ENCODE data around the gene SOWAHA.
"Not testable (repeated sequence)": the region's sequence is repeated elsewhere in the genome, so short reads cannot be mapped to it uniquely, and the experiment has no call there.

SOWAHA gene

DNA sequence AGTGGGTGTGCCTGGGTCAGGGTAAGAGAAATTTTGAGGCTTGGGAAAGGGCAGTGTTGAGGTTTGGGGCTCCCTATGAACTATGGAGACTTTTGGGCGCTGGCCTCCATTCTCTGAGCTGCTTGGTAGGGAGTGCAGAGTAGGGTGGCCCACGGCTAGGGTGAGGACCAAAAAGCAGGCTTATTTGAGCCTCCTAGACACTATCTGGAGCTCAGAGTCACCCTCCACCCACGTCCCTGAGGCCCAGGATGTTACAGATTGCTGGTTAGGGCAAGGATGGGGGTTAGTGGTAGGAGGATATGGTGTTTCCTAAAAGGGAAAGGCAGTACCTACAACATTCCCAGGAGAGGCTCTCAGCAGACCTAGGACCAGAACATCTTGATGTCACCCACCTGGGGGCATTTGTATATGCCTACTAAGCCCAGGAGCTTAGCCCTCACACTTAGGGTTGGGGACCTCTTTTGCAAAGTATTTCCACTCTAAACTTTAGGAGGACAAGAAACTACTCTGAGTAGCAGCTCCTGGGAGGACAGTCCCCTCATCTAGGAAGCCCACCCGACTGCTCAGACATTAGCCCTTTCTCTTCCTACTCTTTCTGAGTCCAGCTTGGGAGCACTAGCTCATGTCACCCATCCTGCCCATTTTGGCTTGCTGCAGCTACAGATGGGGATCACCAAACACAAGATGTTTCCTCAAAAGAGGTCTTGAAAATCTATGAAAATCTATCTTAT is 15.0 kb downstream of the SOWAHA start:
- no peak for DNase-seq

DNA sequence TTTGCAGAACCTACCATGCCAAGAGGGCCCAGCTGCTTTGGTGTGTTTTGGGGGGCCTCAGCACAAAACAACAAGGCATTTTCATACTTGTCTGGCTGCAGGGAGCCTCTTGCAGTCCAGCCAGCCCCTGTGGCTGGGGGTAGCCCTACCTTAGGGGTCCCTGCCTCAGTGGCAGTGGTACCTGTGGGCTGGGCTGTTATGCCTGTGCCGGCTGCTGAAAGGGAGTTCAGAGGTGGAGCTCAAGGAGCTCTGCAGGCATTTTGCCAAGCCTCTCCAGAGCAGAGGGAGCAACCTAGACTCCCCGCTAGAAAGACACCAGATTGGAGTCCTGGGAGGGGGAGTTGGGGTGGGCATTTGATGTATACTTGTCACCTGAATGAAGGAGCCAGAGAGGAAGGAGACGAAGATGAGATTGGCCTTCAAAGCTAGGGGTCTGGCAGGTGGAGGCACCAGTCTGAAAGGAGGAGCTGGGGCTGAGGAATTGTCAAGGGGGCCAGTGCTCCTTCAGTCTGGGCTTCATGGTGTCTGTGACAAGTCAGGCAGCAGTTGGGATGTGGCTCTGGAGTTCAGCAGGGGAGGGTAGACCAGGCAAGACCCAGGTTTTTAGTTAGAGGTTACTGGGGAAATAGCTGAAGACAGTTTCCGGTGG is 15.9 kb downstream of the SOWAHA start:
- no peak for DNase-seq

DNA sequence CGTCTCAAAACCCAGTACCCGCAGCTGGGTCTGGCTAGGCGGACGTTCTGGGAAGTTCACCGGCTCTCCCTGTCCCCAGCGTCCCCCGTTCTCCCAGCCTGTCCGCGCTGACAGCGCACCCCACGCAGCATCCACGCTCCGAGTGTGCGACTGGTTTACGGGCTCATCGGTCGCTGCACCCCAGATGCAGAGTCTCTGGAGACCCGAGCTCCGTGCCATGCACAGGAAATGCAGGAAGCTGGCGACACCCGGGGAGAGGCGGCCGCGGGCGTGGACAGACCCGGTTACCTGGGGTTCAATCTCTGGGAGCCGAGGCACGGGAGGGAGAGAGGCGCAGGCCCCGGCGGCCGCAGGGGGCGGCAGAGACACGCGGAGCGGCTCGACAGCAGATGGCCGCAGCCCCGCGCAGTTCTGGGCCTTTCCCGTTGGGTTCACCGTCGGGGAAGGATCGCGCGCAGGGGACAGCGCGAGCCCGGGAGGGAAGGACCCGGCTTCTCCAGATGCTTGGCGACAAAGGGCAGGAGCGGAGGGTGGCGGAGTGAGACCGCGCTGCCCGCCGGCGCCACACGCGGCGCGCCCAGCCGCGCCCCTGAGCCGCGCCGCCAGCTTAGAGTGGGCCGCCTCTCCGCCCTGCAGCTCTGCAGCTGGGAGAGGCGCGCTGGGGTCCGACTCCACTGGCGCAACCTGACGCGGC is 16.8 kb downstream of the SOWAHA start:
- peak; percentile 58 to 75 for DNase-seq

- peak; percentile 12 to 23 for DNase-seq
Observed at GRCh38 chr5:132830436-132831094, 17.5 kb downstream of the SOWAHA start, which contains the start of gene SHROOM1. Gene SHROOM1 (minus strand): TSS chr5:132830647. CDS start chr5:132826140, 4,507 bp downstream.

- DNase-seq: no peak
Observed at GRCh38 chr5:132831095-132831860, 18.2 kb downstream of the SOWAHA start.

- no peak for DNase-seq
Observed at GRCh38 chr5:132832612-132833011, 19.5 kb downstream of the SOWAHA start.

- no peak for DNase-seq
Observed at GRCh38 chr5:132834057-132834456, 21.0 kb downstream of the SOWAHA start.

- no peak for DNase-seq
Observed at GRCh38 chr5:132836852-132837251, 23.8 kb downstream of the SOWAHA start.

DNA sequence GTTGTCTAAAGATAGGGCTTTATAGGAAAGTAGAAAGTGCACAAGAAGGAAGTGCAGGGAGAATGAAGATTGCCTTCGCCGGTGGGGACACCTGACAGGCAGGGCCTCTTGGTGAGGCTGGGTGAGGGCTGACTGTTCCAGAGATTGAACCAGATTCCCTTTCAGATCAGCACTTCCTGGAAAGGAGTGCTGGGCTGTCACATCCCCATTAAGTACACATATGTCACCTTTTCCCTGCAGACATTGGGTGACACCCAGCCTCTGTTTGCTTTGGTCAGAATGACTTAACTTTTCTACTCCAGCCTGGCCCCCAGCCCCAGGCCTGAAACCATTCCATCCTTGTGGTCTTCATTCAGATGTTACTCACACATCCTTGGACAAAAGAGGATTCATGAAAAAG is 24.8 kb downstream of the SOWAHA start:
- no peak for DNase-seq

GRCh38 chr5:132838516-132839282 is 25.6 kb downstream of the SOWAHA start:
- DNase-seq: no peak

GRCh38 chr5:132839426-132840301 is 26.6 kb downstream of the SOWAHA start:
- no peak for DNase-seq

- no peak for DNase-seq
Observed at GRCh38 chr5:132840313-132840712, 27.2 kb downstream of the SOWAHA start.

DNA sequence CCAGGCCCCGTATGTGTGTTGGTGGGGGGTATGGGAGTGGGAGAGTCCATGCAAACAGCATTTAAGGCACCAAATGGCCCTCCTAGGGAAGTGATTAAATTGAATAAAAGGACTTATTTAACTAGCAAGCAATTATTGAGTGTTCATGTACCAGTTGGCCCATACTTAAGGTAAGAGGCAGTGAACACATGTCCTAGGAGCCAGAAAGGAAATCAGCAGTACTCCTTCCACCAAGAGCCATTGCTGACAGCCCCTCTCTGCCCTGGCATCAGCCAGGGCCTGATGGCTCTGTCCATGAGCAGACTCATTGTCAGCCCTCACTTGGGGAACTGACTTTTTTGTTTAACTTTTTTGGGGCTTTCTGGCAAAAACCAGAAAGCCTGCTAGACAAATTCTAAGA is 27.8 kb downstream of the SOWAHA start:
- no peak for DNase-seq

- DNase-seq: no peak
Observed at GRCh38 chr5:132841305-132841704, 28.2 kb downstream of the SOWAHA start.

DNA sequence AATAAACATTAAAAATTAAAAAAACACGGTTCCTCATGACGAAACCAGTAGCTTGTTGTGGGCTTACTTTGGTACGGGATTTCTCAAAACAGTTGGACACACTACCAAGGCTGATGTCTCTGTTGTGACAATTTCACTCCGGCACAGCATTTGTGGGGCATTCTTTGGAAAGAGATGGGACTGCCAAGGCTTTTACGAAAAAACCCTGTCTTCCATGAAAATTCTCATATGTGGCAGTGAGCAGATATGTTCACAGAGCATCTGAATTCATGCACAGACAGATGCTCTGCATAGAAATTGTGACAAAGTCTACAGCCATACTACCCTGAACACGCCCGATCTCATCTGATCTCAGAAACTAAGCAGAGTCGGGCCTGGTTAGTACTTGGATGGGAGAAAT is 35.2 kb downstream of the SOWAHA start:
- no peak for DNase-seq

DNA sequence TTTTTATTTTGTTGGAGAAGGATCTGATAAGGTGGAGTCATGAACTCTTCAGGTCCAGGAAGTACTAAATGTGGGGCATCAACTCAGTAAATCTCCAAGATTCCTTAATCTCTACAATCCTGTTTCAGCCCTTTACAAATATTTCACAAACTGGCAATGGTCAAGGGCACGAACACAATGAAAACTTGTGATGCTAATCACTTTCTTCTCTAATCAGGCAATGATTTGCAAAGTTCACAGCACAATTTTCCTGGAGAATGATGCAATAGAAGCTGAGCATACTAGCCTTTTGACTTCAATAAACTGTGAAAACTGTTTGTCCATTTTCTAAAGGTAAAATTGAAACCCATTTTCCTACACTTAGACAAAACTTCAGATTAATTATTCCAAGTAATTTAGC is 36.2 kb downstream of the SOWAHA start:
- no peak for DNase-seq

GRCh38 chr5:132850066-132850465 is 37.0 kb downstream of the SOWAHA start:
- DNase-seq: no peak

GRCh38 chr5:132853323-132853722 is 40.2 kb downstream of the SOWAHA start:
- no peak for DNase-seq

GRCh38 chr5:132853790-132854189 is 40.7 kb downstream of the SOWAHA start:
- DNase-seq: no peak

- DNase-seq: no peak
Observed at GRCh38 chr5:132854301-132854700, 41.2 kb downstream of the SOWAHA start.

GRCh38 chr5:132854992-132855391 is 41.9 kb downstream of the SOWAHA start:
- DNase-seq: not testable (repeated sequence)

Measured in stimulated activated CD4-positive, alpha-beta T cell treated with anti-CD3 and anti-CD28 coated beads, Interleukin-4, amount 100 ng/mL, for 4 hours (primary cell).